K562 (cell line): ENCODE data around the gene NCOA3. TPM values are rescaled to one million over a fixed set of nuclear protein-coding genes. Genes with fewer than 3 reads are reported as not detected.

Experiments
- ATAC-seq: fragments of 200-7000 bp; cut with Tn5 transposase; 3 replicates; pipeline ENCODE4 v1.9.1; 2020; ENCODE audit warnings: moderate library complexity
- BruUV-seq: library from RNA; stranded (reverse); fragments of 400-500 nt; replicated peaks from 2 replicates; lab custom pipeline; 2021; lab: Mats Ljungman, UMichigan
- CTCF ChIA-PET: fragments of 300-600 bp; formaldehyde crosslinking; extraction: SDS; loops from one replicate; lab custom pipeline; 2021; ENCODE audit warnings: low intra/inter-chr PET ratio; lab: Yijun Ruan, JAX
- POLR2A ChIA-PET: fragments of 300-600, 350-650 bp; sonication (Branson Sonifier 250); formaldehyde crosslinking; extraction: SDS; loops from one replicate; lab custom pipeline; 2021; ENCODE audit warnings: antibody characterized with exemption, inconsistent platforms; lab: Yijun Ruan, JAX
- DNase-seq, 4 experiments: peaks; one replicate each; pipeline versions ENCODE4 v3.0.0 to v3.0.0-alpha.2; 2011 to 2018; ENCODE audit warnings: low spot score in 3 of 4, mixed read lengths in 3 of 4; ENCODE audit errors: extremely low read depth in 1 of 4
- FAIRE-seq: peaks from 2 replicates; lab custom pipeline; 2011; peaks lifted over from hg19 to GRCh38; lab: Jason Lieb, UNC
- H2AFZ ChIP-seq: 2 replicates; pipeline ENCODE4 v1.6.0; 2011; ENCODE audit warnings: low read depth, low read length, control low read depth, inconsistent platforms
- H3K27ac ChIP-seq: fragments of 200-600 bp; 3 replicates; pipeline ENCODE4 v1.8.0; 2011; ENCODE audit warnings: low read depth, mild to moderate bottlenecking, control low read depth, inconsistent platforms, low read length, moderate library complexity, mixed read lengths; ENCODE audit errors: extremely low read depth
- H3K27me3 ChIP-seq, 2 experiments: fragments of 300-600 bp in 1 of 2; 2 replicates in 1 of 2; 3 replicates in 1 of 2; pipeline versions ENCODE4 v1.6.0 to v1.8.0; 2011; ENCODE audit warnings: inconsistent platforms in 2 of 2, low read length in 2 of 2, mild to moderate bottlenecking in 1 of 2, mixed read lengths in 1 of 2, moderate library complexity in 1 of 2; ENCODE audit not compliant: control insufficient read depth in 2 of 2, insufficient read depth in 2 of 2
- H3K36me3 ChIP-seq: fragments of 300-600 bp; 3 replicates; pipeline ENCODE4 v1.8.0; 2011; ENCODE audit warnings: mild to moderate bottlenecking, low read length, inconsistent platforms; ENCODE audit not compliant: control insufficient read depth, insufficient read depth
- H3K4me1 ChIP-seq, 2 experiments: fragments of 200-600 bp in 1 of 2; replicated peaks in 1 of 2; 2 replicates in 1 of 2; 3 replicates in 1 of 2; pipeline versions ENCODE4 v1.5.1 to v1.8.0; 2011; ENCODE audit warnings: inconsistent platforms in 2 of 2, low read length in 2 of 2, mild to moderate bottlenecking in 1 of 2, mixed read lengths in 1 of 2, moderate library complexity in 1 of 2; ENCODE audit not compliant: control insufficient read depth in 2 of 2, insufficient read depth in 2 of 2
- H3K4me2 ChIP-seq: 2 replicates; pipeline ENCODE4 v1.6.1; 2011; ENCODE audit warnings: low read length, control low read depth, inconsistent platforms, mixed read lengths; ENCODE audit not compliant: insufficient read depth
- H3K4me3 ChIP-seq: fragments of 200-600 bp; sonication (generic), shearing (Covaris generic); 2 replicates; pipeline ENCODE4 v1.5.1; 2016; ENCODE audit warnings: control low read depth, inconsistent platforms
- H3K79me2 ChIP-seq: fragments of 200-600 bp; 3 replicates; pipeline ENCODE4 v1.8.0; 2011; ENCODE audit warnings: low read length, inconsistent platforms; ENCODE audit not compliant: control insufficient read depth, insufficient read depth
- H3K9ac ChIP-seq, 2 experiments: 2 replicates each; pipeline versions ENCODE4 v1.6.0 to v1.6.1; 2011; ENCODE audit warnings: low read depth in 2 of 2, low read length in 2 of 2, control low read depth in 1 of 2, inconsistent platforms in 1 of 2, mild to moderate bottlenecking in 1 of 2, mixed read lengths in 1 of 2; ENCODE audit not compliant: insufficient read depth in 1 of 2
- H3K9me1 ChIP-seq: one replicate; pipeline ENCODE4 v1.6.0; 2011; ENCODE audit warnings: inconsistent platforms, mild to moderate bottlenecking, low read length, moderate library complexity; ENCODE audit not compliant: control insufficient read depth, insufficient read depth
- H3K9me3 ChIP-seq: replicated peaks from 2 replicates; pipeline ENCODE4 v1.5.1; 2011; ENCODE audit warnings: low read depth, low read length, inconsistent platforms; ENCODE audit not compliant: control insufficient read depth, insufficient read depth
- H4K20me1 ChIP-seq: replicated peaks from 2 replicates; pipeline ENCODE4 v1.6.1; 2011; ENCODE audit warnings: low read length, inconsistent platforms, mixed read lengths; ENCODE audit not compliant: control insufficient read depth, insufficient read depth
- CEBPB ChIP-seq: fragments of 450-650 bp; IDR thresholded peaks from 2 replicates; pipeline ENCODE4 v1.6.1; 2016; ENCODE audit warnings: missing genetic modification characterization, missing compliant biosample characterization
- MEIS2 ChIP-seq: fragments of 450-650 bp; IDR thresholded peaks from 2 replicates; pipeline ENCODE4 v1.6.1; 2014; ENCODE audit warnings: mild to moderate bottlenecking; ENCODE audit not compliant: partially characterized antibody
- NFYB ChIP-seq: IDR thresholded peaks from 2 replicates; pipeline ENCODE4 v1.6.1; 2011; ENCODE audit warnings: mild to moderate bottlenecking, moderate library complexity; ENCODE audit not compliant: insufficient read length; ENCODE audit errors: extremely low read depth
- NR2C1 ChIP-seq, 2 experiments: fragments of 450-650 bp; IDR thresholded peaks; 2 replicates each; pipeline ENCODE4 v1.6.1; 2017; ENCODE audit warnings: mild to moderate bottlenecking in 2 of 2, antibody characterized with exemption in 1 of 2, inconsistent platforms in 1 of 2, missing compliant biosample characterization in 1 of 2, missing genetic modification characterization in 1 of 2
- ZBTB11 ChIP-seq, 3 experiments: fragments of 200-800 bp in 1 of 3; fragments of 250-450 bp in 1 of 3; fragments of 450-650 bp in 1 of 3; sonication (Bioruptor Pico) in 1 of 3; sonication (Bioruptor generic) in 1 of 3; formaldehyde crosslinking in 1 of 3; IDR thresholded peaks; 2 replicates each; pipeline versions ENCODE4 v1.6.1 to v1.8.0; 2016 to 2022; ENCODE audit warnings: mild to moderate bottlenecking in 2 of 3, missing genetic modification characterization in 2 of 3, missing compliant biosample characterization in 1 of 3, moderate library complexity in 1 of 3
- WGBS: fragments of 100-300 bp; shearing (Covaris generic); methylation state at CpG from one replicate; pipeline ENCODE4 v1.1.6; 2016; ENCODE audit warnings: low coverage, mixed read lengths; ENCODE audit not compliant: insufficient coverage; ENCODE audit errors: missing lambda C conversion rate; 5-methylcytosine and 5-hydroxymethylcytosine counted together
- in situ Hi-C: fragments of 300-500 bp; cut with MboI; formaldehyde crosslinking; loops from 4 replicates; pipeline ENCODE4 v1.15.0; 2018; ENCODE audit warnings: inconsistent platforms, mixed read lengths
- intact Hi-C: fragments of 100-400 bp; cut with micrococcal nuclease; formaldehyde crosslinking; loops from 2 replicates; pipeline ENCODE4 v1.14.2; 2022
- polyA plus RNA-seq, 8 experiments: library from polyadenylated mRNA; depleted of rRNA in 4 of 8; stranded (reverse) in 5 of 8; unstranded in 3 of 8; fragments of >200 nt; fragmentation: Nextera tagmentation in 2 of 8; fragmentation: Illumina TruSeq in 1 of 8; extraction: Ambion mirVana in 2 of 8; extraction: Trizol in 1 of 8; gene quantifications; 2 replicates each; pipeline versions ENCODE4 v1.2.1 to v1.2.3, GENCODE V29; 2011 to 2014; ENCODE audit warnings: inconsistent platforms in 1 of 8, missing spikeins in 1 of 8
- total RNA-seq, 7 experiments: library from RNA; depleted of rRNA in 6 of 7; stranded (reverse); fragments of >200 nt in 6 of 7; fragmentation: Illumina TruSeq in 2 of 7; extraction: Trizol in 2 of 7; gene quantifications; 2 replicates each; pipeline versions ENCODE4 v1.2.1 to v1.2.3, GENCODE V29; 2011 to 2021; ENCODE audit warnings: low replicate concordance in 1 of 7

NCOA3 gene
- total and polyA plus RNA-seq, 9 of the 15 experiments (the other 6 are each of a cell fraction or from before 2014, with no cell fraction given), result 3.2 to 24.3 (median 14.4) TPM

DNA sequence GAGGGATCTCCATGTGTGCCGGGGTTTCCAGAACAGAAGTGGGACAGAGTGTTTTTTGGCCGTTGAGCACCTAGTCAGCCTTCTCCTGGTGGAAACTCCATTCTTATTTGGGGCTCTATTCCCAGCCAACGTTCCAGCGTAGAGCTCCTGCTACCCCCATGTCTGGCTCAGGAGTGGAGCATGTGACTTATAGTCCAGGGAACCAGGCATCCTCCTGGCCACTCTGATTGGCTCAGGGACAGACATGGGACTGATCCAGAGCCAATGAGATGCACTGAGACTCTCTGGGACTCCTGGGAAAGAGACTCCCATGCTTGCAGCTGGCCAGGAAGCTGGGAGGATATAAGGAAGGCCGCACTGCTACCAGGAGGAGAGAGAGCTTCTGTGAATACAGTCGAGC is 196.5 kb downstream of the NCOA3 start:
- TF ChIP-seq NR2C1 (IDR thresholded peaks at IDR 0.05), result no peak
- no peak for TF ChIP-seq NR2C1 (tag; IDR thresholded peaks at IDR 0.05)
- TF ChIP-seq MEIS2, result no peak
- TF ChIP-seq NFYB, result peak; percentile 54
- no peak for TF ChIP-seq CEBPB (tag)
- peak in 1 of 3 experiments; percentile 65; a peak in 1 of 6 replicates for TF ChIP-seq ZBTB11 (CRISPR knock-in tag; IDR thresholded peaks at IDR 0.05)
- BruUV-seq, result no TSS peak
- ATAC-seq (peak; percentile 50; the same call in 1 of the 3 replicates), FAIRE-seq (no peak), DNase-seq (peak in 2 of 4 experiments; percentile 27 to 31)
- no peaks in the 10 kb centered on the region for H3K9me3 ChIP-seq
- no peaks in the 10 kb centered on the region for H3K79me2 ChIP-seq
- H3K4me3 ChIP-seq, result no peak overlapping the region
- H3K27me3 ChIP-seq, result peaks cover 35 to 67% of the 10 kb centered on the region in 2 experiments; a peak in 4 of 5 replicates
- ChIA-PET CTCF (no interaction called here), POLR2A (interaction anchor here (0.6 kb wide), 1 partner anchor 699 kb away, joined by 3 read pairs; no protein-coding TSS in a partner anchor)
- no peak overlapping the region for H3K4me2 ChIP-seq
- H3K4me1 ChIP-seq, result no peaks in the 10 kb centered on the region
- no peak overlapping the region for H2AFZ ChIP-seq
- H3K9ac ChIP-seq, result no peak overlapping the region
- no peaks in the 10 kb centered on the region; the same call in 1 of the 2 replicates for H4K20me1 ChIP-seq
- intact Hi-C loops, result no loop called here
- H3K9me1 ChIP-seq, result no peaks in the 10 kb centered on the region
- H3K27ac ChIP-seq, result no peak overlapping the region
- in situ Hi-C loops, result no loop called here
- WGBS, result 6% methylated on average over 6 of the region's 6 CpGs
- no peaks in the 10 kb centered on the region for H3K36me3 ChIP-seq
